ENCODE data around the gene MYH14. TPM values are rescaled to one million over a fixed set of nuclear protein-coding genes. Genes with fewer than 3 reads are reported as not detected.

MYH14 gene
- total and polyA plus RNA-seq, 9 of the 15 experiments (the other 6 are each of a cell fraction or from before 2014, with no cell fraction given), result 0.04 to 0.86 (median 0.19) TPM; not detected in 2

GRCh38 chr19:50327461-50328223 lies 124.2 kb downstream of the MYH14 start:
- Histone ChIP-seq H3K36me3 (ENCODE audit: control insufficient read depth, insufficient read depth, low read length) (peaks cover 11% of the 10 kb centered on the region; the same call in 1 of the 3 replicates), H3K4me1 (replicated peaks in 1 of 2; ENCODE audit: control insufficient read depth in 2 of 2, insufficient read depth in 2 of 2, low read length in 2 of 2) (peaks cover 36 to 74% of the 10 kb centered on the region in 2 experiments), H3K4me2 (ENCODE audit: insufficient read depth, low read length) (peak overlapping the region; percentile 78), H3K27ac (ENCODE audit: extremely low read depth, low read depth, low read length) (no peak overlapping the region), H3K27me3 (ENCODE audit: control insufficient read depth in 2 of 2, insufficient read depth in 2 of 2, low read length in 2 of 2) (no peaks in the 10 kb centered on the region), H3K9me3 (replicated peaks; ENCODE audit: control insufficient read depth, insufficient read depth, low read depth, low read length) (no peaks in the 10 kb centered on the region), H3K4me3 (peak overlapping the region; percentile 44), H2AFZ (ENCODE audit: low read depth, low read length) (no peak overlapping the region), H3K9me1 (ENCODE audit: control insufficient read depth, insufficient read depth, low read length) (peaks cover 3% of the 10 kb centered on the region), H4K20me1 (replicated peaks; ENCODE audit: control insufficient read depth, insufficient read depth, low read length) (peaks cover 44% of the 10 kb centered on the region), H3K79me2 (ENCODE audit: control insufficient read depth, insufficient read depth, low read length) (peaks cover 27% of the 10 kb centered on the region), H3K9ac (ENCODE audit: insufficient read depth in 1 of 2, low read depth in 2 of 2, low read length in 2 of 2) (peak overlapping the region in 1 of 2 experiments; percentile 94; a peak in 2 of 4 replicates)
- DNase-seq (ENCODE audit: extremely low read depth in 1 of 4, low spot score in 3 of 4) (no peak), FAIRE-seq (no peak), ATAC-seq (no peak)
- 6% methylated on average over 10 of the region's 20 CpGs for WGBS (ENCODE audit: insufficient coverage, low coverage, missing lambda C conversion rate)
- in situ Hi-C loops (cut with MboI) (no loop called here), intact Hi-C loops (cut with micrococcal nuclease) (loop anchor here (5.0 kb wide), 1 partner anchor 60 kb away; no protein-coding TSS in a partner anchor)
- CTCF ChIA-PET (ENCODE audit: low intra/inter-chr PET ratio), result interaction anchor here (1.1 to 1.8 kb wide), 4 partner anchors 63 to 180 kb away, joined by 5 to 8 read pairs (median 6); no protein-coding TSS in a partner anchor
- no TSS peak for BruUV-seq (replicated peaks)
- TF ChIP-seq DDX20 (tag; IDR thresholded peaks at IDR 0.05; ENCODE audit: low read depth) (no peak), SRF (CRISPR knock-in tag; IDR thresholded peaks at IDR 0.05) (no peak), PTBP1 (IDR thresholded peaks at IDR 0.05; ENCODE audit: low read depth, low read length) (no peak), CGGBP1 (CRISPR knock-in tag; IDR thresholded peaks at IDR 0.05) (no peak), HCFC1 (IDR thresholded peaks at IDR 0.05; ENCODE audit: low read depth, low read length) (no peak), RBM34 (IDR thresholded peaks at IDR 0.05; ENCODE audit: borderline replicate concordance, insufficient read depth, low read length) (no peak), BCLAF1 (IDR thresholded peaks at IDR 0.05; ENCODE audit: borderline replicate concordance in 1 of 2, control insufficient read depth in 1 of 2, low read depth in 2 of 2, low read length in 1 of 2) (no peak), EP400 (IDR thresholded peaks at IDR 0.05) (no peak), CXXC5 (CRISPR knock-in tag; IDR thresholded peaks at IDR 0.05) (no peak), ZNF507 (tag; conservative IDR thresholded peaks at IDR 0.05) (no peak)
- TF ChIP-seq, protein P1, sequence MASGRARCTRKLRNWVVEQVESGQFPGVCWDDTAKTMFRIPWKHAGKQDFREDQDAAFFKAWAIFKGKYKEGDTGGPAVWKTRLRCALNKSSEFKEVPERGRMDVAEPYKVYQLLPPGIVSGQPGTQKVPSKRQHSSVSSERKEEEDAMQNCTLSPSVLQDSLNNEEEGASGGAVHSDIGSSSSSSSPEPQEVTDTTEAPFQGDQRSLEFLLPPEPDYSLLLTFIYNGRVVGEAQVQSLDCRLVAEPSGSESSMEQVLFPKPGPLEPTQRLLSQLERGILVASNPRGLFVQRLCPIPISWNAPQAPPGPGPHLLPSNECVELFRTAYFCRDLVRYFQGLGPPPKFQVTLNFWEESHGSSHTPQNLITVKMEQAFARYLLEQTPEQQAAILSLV (tag; IDR thresholded peaks at IDR 0.05), result no peak
- TF ChIP-seq, protein P2, sequence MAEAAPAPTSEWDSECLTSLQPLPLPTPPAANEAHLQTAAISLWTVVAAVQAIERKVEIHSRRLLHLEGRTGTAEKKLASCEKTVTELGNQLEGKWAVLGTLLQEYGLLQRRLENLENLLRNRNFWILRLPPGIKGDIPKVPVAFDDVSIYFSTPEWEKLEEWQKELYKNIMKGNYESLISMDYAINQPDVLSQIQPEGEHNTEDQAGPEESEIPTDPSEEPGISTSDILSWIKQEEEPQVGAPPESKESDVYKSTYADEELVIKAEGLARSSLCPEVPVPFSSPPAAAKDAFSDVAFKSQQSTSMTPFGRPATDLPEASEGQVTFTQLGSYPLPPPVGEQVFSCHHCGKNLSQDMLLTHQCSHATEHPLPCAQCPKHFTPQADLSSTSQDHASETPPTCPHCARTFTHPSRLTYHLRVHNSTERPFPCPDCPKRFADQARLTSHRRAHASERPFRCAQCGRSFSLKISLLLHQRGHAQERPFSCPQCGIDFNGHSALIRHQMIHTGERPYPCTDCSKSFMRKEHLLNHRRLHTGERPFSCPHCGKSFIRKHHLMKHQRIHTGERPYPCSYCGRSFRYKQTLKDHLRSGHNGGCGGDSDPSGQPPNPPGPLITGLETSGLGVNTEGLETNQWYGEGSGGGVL (CRISPR knock-in tag; IDR thresholded peaks at IDR 0.05), result no peak
- POLR2A ChIA-PET, result no interaction called here

Measured in K562 (cell line).